ENCODE results near the gene CRTAC1.

Gene CRTAC1

GRCh38 chr10:97974100-97974499 lies 56.3 kb downstream of the CRTAC1 start:
- no peak for DNase-seq

GRCh38 chr10:97969538-97970079 lies 60.8 kb downstream of the CRTAC1 start:
- DNase-seq = no peak

GRCh38 chr10:97964748-97965147 lies 65.7 kb downstream of the CRTAC1 start:
- DNase-seq = no peak

DNA sequence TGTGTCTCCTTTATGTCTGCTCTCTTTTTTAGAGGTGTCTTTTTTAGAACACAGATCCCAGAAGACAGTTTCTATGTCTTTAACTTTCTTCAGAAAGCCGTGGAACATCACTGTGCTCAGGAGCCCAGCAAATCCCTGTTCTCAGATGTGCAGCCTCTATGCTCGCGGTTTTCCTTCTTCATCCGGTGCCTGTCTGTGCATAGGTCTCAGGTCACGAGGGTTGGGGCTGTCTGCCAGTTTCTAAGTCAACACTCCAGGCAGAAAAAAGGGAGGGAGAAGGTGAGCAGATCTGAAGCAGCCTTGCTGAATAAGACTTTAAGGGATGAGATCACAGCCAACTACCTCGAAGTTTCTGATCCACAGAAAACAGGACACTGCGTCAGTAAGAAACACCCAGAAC lies 68.5 kb downstream of the CRTAC1 start:
- no peak for DNase-seq

- DNase-seq = no peak
Observed at GRCh38 chr10:97960269-97961056, 70.0 kb downstream of the CRTAC1 start.

GRCh38 chr10:97949462-97949861 lies 81.0 kb downstream of the CRTAC1 start:
- no peak for DNase-seq

- DNase-seq = no peak
Observed at GRCh38 chr10:97948822-97949221, 81.6 kb downstream of the CRTAC1 start.

- DNase-seq = no peak
Observed at GRCh38 chr10:97944772-97945171, 85.6 kb downstream of the CRTAC1 start.

- DNase-seq = no peak
Observed at GRCh38 chr10:97943294-97943693, 87.1 kb downstream of the CRTAC1 start.

DNA sequence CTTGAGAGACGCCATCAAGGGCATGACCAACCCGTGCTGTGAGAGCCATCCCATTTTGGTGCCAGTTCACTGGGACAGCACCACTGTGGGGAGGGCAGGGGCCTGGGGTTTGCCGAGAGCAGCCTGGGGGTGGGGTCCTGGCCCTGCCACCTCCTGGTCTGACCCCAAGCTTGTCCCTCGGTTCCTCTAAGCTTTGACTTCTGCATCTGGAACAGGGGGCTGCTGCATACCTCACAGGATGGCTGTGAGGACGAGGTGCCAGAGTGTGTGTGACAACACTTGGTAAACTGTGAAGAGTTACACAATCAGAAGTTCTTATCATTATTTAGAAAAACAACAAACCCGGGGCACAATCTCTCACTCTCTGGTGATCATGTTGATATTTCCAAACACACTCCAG lies 89.9 kb downstream of the CRTAC1 start:
- DNase-seq = no peak

DNA sequence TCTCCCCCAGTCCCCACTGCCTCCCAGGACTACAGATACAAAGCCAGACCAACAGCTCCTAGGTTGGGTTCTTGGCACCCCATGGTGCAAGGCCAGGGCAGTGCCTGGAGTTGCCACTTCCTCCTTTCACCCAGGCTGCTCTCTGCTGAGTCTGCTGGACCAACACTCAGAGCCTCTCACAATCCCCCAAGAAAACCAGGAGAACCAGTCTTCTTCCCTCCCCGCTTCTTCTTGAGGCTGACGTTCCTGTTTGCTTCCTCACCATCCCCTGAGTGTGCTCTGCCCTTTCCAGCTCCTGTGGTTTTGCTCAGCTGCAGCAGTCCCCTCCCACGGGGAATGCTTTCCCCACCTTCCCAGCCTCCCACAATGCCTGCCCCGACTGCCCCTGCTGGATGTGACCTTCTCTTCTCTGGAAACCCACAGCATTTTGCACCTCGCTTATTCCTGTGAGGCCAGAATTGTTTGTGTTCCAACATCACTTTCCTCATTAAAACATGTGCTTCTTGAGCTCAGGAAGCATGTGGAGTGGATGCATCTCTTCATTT lies 90.9 kb downstream of the CRTAC1 start:
- no peak for DNase-seq

DNA sequence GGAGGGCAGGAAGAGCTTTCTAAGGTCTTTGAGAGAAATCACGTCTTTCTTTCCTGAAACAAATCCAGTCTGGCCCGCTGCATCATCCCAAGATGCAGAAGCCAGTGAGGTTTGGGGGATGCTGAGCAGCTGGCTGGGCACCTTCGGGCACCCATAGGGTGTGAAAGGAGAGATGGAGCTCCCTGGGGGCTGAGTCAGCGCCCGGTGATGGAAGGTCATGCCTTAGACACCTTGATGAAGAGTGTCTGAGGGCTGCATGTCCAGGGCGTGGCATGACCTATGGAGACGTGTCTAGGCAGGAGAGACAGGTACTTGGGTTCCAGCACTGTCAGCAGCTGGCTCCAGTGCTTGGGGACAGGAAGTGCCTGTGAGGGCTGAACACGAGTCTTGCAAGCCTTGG lies 92.5 kb downstream of the CRTAC1 start:
- DNase-seq = no peak

GRCh38 chr10:97937054-97937453 lies 93.4 kb downstream of the CRTAC1 start:
- DNase-seq = no peak

DNA sequence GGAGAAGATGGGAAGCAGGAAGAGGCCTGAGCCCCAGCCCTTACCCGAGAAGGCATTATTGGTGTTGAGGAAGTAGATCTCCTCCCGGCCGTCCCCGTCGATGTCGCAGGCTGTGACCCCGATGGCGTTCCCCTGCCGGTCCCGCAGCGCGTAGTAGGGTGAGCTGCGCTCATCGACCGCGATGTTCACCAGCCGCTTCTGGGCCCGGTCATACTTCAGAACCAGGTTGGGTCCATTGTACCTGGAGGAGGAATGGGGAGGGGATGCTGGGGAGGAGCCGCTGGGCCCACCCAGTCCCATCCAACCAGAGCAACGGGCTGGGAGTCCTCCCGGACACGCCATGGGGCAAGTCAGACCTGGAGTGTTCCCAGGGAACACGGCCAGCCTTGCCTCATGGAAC lies 94.3 kb downstream of the CRTAC1 start:
- no peak for DNase-seq

GRCh38 chr10:97932932-97933530 lies 97.4 kb downstream of the CRTAC1 start:
- no peak for DNase-seq

DNA sequence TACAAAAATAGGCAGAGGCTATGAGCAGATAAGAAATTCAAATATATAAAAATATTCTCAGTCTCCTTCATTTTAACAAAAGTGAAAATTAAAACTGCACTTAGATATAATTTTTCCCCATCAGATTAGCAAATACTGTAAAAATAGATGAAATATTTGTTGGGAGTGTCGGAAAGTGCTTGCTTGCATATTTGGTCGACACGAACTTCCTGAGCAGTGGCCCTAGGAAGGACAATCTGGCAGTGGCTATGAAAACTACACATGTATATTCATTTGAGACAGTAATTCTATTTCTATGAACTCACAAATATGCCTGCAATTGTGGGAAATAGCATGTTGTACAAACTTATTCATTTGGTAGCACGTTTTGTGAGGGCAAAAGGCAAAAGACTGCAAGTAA lies 99.4 kb downstream of the CRTAC1 start:
- no peak for DNase-seq

- DNase-seq = no peak
Observed at GRCh38 chr10:97928897-97929296, 101.5 kb downstream of the CRTAC1 start.

- DNase-seq = no peak
Observed at GRCh38 chr10:97927622-97928021, 102.8 kb downstream of the CRTAC1 start.

GRCh38 chr10:97926055-97926454 lies 104.4 kb downstream of the CRTAC1 start:
- DNase-seq = no peak

- DNase-seq = no peak
Observed at GRCh38 chr10:97925308-97925938, 105.0 kb downstream of the CRTAC1 start.

- no peak for DNase-seq
Observed at GRCh38 chr10:97924678-97925077, 105.7 kb downstream of the CRTAC1 start.

DNA sequence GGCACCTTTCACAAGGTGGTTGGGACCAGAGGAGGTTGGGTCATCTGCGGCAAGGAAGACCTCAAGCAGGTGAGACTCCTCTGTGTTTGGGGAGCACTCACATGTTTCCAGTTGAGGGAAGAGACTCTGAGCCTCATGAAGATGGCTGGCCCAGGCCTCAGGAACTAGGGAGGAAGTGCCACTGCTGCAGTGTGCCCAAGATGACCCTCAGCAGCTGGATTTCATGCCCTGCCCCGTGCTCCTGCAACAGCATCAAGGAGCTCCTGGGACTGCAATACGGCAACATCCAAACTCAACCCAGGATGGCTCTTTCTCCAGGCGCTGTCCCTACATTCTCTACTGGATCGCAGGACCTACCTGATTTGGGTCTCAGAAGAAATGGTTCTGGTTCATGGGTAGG lies 106.9 kb downstream of the CRTAC1 start:
- no peak for DNase-seq

- DNase-seq = no peak
Observed at GRCh38 chr10:97923057-97923456, 107.4 kb downstream of the CRTAC1 start.
